Measurements from ENCODE around the gene MAD1L1. TPM values are rescaled to one million over a fixed set of nuclear protein-coding genes. Genes with fewer than 3 reads are reported as not detected.

MAD1L1 gene
- total RNA-seq, 4 donors from 2014 or later, result 8.0 to 52.7 (median 26.7) TPM

GRCh38 chr7:1952169-1952760 lies 280.5 kb downstream of the MAD1L1 start:
- no peaks in the 10 kb centered on the region for H3K36me3 ChIP-seq
- intact Hi-C loops (cut with DNase I; ENCODE audit: low total_unique reads) (no loop called here), in situ Hi-C loops (cut with MboI; ENCODE audit: low pct_ligation_motif_present in 1 of 4, low pct_unique_long_range_greater_than_20kb in 1 of 4, low sequenced_read_pairs in 3 of 4) (no loop called here)
- H3K4me3 ChIP-seq, result no peak overlapping the region
- H3K27me3 ChIP-seq, result no peaks in the 10 kb centered on the region
- TF ChIP-seq POLR2A (IDR thresholded peaks at IDR 0.05) (no peak), POLR2AphosphoS5 (IDR thresholded peaks at IDR 0.05) (no peak), EP300 (IDR thresholded peaks at IDR 0.05; ENCODE audit: low read depth) (no peak), CTCF (IDR thresholded peaks at IDR 0.05) (no peak)
- H3K27ac ChIP-seq, result no peak overlapping the region
- H3K4me1 ChIP-seq, result peaks cover 0 to 8% (median 2%) of the 10 kb centered on the region in 4 donors
- H3K9me3 ChIP-seq, result no peaks in the 10 kb centered on the region
- DNase-seq, result no peak
- WGBS, 2 donors (ENCODE audit: low coverage in 1 of 2), result 96% methylated on average over 28 of the region's 28 CpGs; no CpG with 5 or more reads in 1 of the 2 donors

GRCh38 chr7:1951600-1951999 lies 281.1 kb downstream of the MAD1L1 start:
- H3K4me1 ChIP-seq, result peaks cover 0 to 8% (median 2%) of the 10 kb centered on the region in 4 donors
- H3K27me3 ChIP-seq, result no peaks in the 10 kb centered on the region
- intact Hi-C loops (cut with DNase I; ENCODE audit: low total_unique reads) (no loop called here), in situ Hi-C loops (cut with MboI; ENCODE audit: low pct_ligation_motif_present in 1 of 4, low pct_unique_long_range_greater_than_20kb in 1 of 4, low sequenced_read_pairs in 3 of 4) (no loop called here)
- no peak overlapping the region for H3K27ac ChIP-seq
- H3K9me3 ChIP-seq, result no peaks in the 10 kb centered on the region
- no peak overlapping the region for H3K4me3 ChIP-seq
- DNase-seq, result no peak
- TF ChIP-seq EP300 (IDR thresholded peaks at IDR 0.05; ENCODE audit: low read depth) (no peak), POLR2AphosphoS5 (IDR thresholded peaks at IDR 0.05) (no peak), POLR2A (IDR thresholded peaks at IDR 0.05) (no peak), CTCF (IDR thresholded peaks at IDR 0.05) (no peak)
- H3K36me3 ChIP-seq, result no peaks in the 10 kb centered on the region
- WGBS, 2 donors (ENCODE audit: low coverage in 1 of 2), result 91% methylated on average over 17 of the region's 17 CpGs; no CpG with 5 or more reads in 1 of the 2 donors

GRCh38 chr7:1951159-1951536 lies 281.6 kb downstream of the MAD1L1 start:
- in situ Hi-C loops (cut with MboI; ENCODE audit: low pct_ligation_motif_present in 1 of 4, low pct_unique_long_range_greater_than_20kb in 1 of 4, low sequenced_read_pairs in 3 of 4), result no loop called here
- DNase-seq, result peak; percentile 49
- Histone ChIP-seq H3K4me3 (no peak overlapping the region), H3K27me3 (no peaks in the 10 kb centered on the region), H3K27ac (no peak overlapping the region), H3K4me1 (peaks cover 0 to 8% (median 2%) of the 10 kb centered on the region in 4 donors), H3K9me3 (no peaks in the 10 kb centered on the region), H3K36me3 (no peaks in the 10 kb centered on the region)
- TF ChIP-seq EP300 (IDR thresholded peaks at IDR 0.05; ENCODE audit: low read depth) (no peak), POLR2AphosphoS5 (IDR thresholded peaks at IDR 0.05) (no peak), POLR2A (IDR thresholded peaks at IDR 0.05) (no peak), CTCF (IDR thresholded peaks at IDR 0.05) (no peak)
- intact Hi-C loops (cut with DNase I; ENCODE audit: low total_unique reads), result no loop called here
- WGBS, 2 donors (ENCODE audit: low coverage in 1 of 2), result 30% methylated on average over 10 of the region's 10 CpGs; no CpG with 5 or more reads in 1 of the 2 donors

- Histone ChIP-seq H3K9me3 (no peaks in the 10 kb centered on the region), H3K27ac (no peak overlapping the region), H3K27me3 (no peaks in the 10 kb centered on the region), H3K4me3 (no peak overlapping the region), H3K4me1 (peaks cover 0 to 8% (median 2%) of the 10 kb centered on the region in 4 donors), H3K36me3 (no peaks in the 10 kb centered on the region)
- TF ChIP-seq POLR2A (IDR thresholded peaks at IDR 0.05) (no peak), EP300 (IDR thresholded peaks at IDR 0.05; ENCODE audit: low read depth) (no peak), POLR2AphosphoS5 (IDR thresholded peaks at IDR 0.05) (no peak), CTCF (IDR thresholded peaks at IDR 0.05) (no peak)
- no peak for DNase-seq
- 86% methylated on average over 22 of the region's 26 CpGs; no CpG with 5 or more reads in 1 of the 2 donors for WGBS, 2 donors (ENCODE audit: low coverage in 1 of 2)
- intact Hi-C loops (cut with DNase I; ENCODE audit: low total_unique reads), result no loop called here
- in situ Hi-C loops (cut with MboI; ENCODE audit: low pct_ligation_motif_present in 1 of 4, low pct_unique_long_range_greater_than_20kb in 1 of 4, low sequenced_read_pairs in 3 of 4), result no loop called here
Measured at GRCh38 chr7:1950452-1951158, 282.1 kb downstream of the MAD1L1 start.
